Putamen (tissue), 1 donor: ENCODE data around the gene ZNF124.
"Not testable (repeated sequence)": the region's sequence is repeated elsewhere in the genome, so short reads cannot be mapped to it uniquely, and the experiment has no call there.

ENCODE experiments used
- DNase-seq: peaks from one replicate; pipeline ENCODE4 v3.0.0-alpha.2; 2016; ENCODE audit warnings: low spot score

ZNF124 gene

GRCh38 chr1:247172996-247173395 is 1.2 kb upstream of the ZNF124 start:
- DNase-seq = no peak

DNA sequence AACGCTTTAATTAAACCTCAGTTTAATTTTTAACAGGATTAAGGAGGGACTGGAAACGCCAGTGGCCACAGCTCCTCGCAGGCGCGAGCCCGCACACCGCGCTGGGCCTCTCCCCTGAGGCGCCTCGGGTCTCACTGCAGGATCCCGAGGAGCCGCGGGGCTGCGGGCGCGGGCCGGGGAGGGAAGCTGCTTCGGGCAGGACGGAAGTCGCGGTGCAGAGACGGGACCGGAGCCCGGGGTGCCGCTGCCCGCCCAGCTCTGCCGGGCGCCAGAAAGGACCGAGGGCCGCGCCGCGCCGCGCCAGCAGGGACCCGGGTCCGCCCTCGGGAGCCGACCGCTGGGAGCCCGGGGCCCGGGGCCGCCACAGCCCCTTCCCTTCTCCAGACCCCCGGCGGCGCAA is 377 bp downstream of the ZNF124 start:
- not testable (repeated sequence) for DNase-seq

GRCh38 chr1:247165674-247166073 is 6.1 kb downstream of the ZNF124 start:
- no peak for DNase-seq

GRCh38 chr1:247164694-247165093 is 7.1 kb downstream of the ZNF124 start:
- DNase-seq = no peak

DNA sequence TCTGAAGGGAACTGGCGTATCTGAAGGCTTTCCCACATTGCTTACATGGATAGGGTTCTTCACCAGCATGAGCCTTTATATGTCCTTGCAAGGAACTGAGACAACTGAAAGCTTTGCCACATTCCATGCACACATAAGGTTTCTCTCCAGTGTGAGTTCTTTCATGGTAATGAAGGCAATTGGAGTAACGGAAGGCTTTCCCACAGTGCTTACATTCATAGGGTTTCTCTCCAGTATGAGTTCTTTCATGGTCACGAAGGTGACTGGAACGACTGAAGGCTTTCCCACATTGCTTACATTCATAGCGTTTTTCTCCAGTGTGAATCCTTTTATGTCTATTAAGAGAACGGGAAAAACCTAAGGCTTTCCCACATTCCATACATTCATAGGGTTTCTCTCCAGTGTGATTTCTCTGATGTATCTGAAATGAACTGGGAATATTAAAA is 15.0 kb downstream of the ZNF124 start:
- no peak for DNase-seq

GRCh38 chr1:247147781-247148180 is 24.0 kb downstream of the ZNF124 start:
- no peak for DNase-seq

DNA sequence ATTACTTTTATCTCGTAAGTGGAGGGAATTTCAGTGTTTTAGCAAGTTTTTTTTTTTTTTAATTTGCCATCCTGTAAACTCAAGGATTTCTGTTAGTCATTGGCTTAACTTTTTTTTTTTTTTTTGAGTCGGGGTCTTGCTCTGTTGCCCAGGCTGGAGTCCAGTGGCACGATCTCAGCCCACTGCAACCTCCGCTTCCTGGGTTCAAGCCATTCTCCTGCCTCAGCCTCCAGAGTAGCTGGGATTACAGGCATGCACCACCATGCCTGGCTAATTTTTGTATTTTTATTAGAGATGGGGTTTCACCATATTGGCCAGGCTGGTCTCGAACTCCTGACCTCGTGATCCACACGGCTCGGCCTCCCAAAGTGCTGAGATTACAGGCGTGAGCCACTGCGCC is 24.7 kb downstream of the ZNF124 start:
- not testable (repeated sequence) for DNase-seq

GRCh38 chr1:247146671-247147070 is 25.1 kb downstream of the ZNF124 start:
- DNase-seq = no peak

DNA sequence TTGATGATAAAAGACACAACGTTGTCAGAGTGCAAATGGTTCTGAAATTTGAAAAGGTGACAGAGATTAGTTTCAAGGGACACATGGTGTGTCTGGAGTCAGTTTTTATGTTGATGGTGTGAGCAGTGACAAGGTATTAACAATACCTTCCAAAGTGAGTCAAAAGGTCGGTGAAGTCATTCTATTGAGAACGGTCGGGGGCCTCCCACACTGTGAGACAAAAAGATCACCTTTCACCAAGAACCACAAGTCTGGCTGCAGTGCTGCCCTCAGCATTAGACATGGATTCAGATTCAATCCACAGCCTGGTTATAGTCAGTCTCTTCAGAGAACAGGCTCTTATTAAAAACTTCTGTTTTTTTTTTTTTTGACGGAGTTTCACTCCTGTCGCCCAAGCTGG is 26.5 kb downstream of the ZNF124 start:
- no peak for DNase-seq

DNA sequence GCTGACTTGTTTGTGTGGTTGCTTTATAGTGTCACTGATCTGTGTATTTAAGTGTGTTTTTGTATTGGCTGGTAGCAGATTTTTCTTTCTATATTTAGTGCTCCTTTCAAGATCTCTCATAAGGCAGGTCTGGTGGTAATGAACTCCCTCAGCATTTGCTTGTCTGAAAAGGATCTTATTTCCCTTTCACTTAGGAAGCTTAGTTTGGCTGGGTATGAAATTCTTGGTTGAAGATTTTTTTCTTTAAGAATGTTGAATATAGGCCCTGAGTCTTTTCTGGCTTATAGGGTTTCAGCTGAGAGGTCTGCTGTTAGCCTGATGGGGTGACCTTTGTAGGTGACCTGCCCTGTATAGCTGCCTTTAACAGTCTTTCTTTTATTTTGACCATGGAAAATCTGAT is 32.3 kb downstream of the ZNF124 start:
- not testable (repeated sequence) for DNase-seq

DNA sequence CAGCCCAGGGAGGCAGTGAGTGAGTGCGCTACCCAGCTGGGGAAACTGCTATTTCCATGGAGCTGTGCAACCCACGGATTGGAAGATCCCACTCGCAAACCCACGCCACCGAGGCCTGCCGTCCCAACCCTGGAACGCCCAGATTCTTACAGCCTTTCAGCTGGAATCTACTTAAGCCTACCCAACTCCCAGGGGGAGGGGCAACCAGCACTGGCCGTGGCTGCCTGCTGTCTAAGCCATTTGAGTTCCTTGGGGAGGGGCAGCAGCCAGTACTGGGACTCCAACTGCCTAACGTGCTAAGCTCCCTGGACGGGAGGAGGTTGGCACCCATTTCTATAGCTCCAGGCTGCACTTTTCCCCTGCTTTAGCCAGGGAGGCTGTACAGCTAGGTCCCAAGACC is 40.6 kb downstream of the ZNF124 start:
- DNase-seq = no peak

DNA sequence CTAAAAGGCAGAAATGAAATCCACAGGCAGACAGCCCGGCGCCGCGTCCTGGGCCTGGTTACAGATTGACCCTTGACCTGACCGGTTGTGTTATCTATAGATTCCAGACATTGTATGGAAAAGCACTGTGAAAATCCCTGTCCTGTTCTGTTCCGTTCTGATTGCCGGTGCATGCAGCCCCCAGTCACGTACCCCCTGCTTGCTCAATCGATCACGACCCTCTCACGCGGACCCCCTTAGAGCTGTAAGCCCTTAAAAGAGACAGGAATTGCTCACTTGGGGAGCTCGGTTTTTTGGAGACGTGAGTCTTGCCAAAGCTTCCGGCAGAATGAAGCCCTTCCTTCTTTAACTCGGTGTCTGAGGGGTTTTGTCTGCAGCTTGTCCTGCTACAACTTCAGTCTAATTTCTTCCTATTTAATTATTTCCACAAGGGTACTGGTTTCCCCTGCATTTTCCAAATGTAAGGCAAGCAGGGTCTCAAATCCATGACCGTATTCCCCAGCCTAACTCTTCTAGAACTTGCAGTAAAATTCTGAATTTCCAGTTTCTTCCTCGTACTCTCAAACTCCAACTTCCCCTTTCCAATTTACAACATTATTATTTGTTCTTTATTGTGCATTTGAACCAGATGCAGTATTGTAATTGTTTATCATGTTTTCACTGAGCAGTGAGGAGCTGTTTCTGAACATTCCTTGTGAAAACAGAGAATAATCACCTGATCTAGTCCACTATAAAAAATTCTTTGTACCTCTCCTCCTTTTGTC is 44.1 kb downstream of the ZNF124 start:
- not testable (repeated sequence) for DNase-seq

DNA sequence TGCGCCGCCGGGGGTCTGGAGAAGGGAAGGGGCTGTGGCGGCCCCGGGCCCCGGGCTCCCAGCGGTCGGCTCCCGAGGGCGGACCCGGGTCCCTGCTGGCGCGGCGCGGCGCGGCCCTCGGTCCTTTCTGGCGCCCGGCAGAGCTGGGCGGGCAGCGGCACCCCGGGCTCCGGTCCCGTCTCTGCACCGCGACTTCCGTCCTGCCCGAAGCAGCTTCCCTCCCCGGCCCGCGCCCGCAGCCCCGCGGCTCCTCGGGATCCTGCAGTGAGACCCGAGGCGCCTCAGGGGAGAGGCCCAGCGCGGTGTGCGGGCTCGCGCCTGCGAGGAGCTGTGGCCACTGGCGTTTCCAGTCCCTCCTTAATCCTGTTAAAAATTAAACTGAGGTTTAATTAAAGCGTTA is 45.2 kb downstream of the ZNF124 start:
- DNase-seq = not testable (repeated sequence)

DNA sequence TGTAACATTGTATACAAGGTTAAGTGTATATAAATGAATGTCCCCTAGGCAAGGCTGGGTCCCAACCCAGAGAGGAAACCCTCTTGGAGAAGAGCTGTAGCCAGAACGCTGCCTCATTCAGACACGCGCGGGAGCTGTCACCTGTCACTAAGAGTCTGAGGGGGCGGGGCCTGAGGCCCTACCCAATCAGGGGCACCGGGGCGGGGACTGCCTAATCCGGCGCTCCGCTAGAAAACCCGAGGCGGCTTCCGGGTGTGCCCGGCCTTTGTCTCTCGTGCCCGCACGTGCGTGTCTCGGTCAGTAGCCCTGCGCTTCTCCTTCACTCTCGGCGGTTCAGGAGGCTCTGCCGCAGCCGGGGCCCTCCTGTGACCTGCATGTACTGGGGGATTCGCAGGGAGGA is 45.7 kb downstream of the ZNF124 start:
- not testable (repeated sequence) for DNase-seq

DNA sequence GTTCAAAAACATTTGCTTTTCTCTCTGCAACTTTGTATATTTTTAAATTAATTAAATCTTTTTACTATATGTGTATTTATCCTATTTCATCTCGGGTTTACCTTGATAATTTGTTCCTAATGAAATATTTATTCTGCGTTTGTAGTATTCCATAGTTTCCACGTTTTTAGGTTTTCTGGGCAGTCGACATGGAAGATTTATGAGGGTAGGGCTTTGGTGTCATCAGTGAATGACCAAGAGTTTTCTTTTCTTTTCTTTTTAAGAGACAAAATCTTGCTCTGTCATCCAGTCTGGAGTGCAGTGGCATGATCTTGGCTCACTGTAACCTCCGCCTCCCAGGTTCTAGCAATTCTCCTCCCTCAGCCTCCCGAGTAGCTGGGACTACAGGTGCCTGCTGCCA is 50.4 kb downstream of the ZNF124 start:
- DNase-seq = no peak

GRCh38 chr1:247120408-247120668 is 51.5 kb downstream of the ZNF124 start:
- DNase-seq = not testable (repeated sequence)

GRCh38 chr1:247119600-247120407 is 52.0 kb downstream of the ZNF124 start:
- DNase-seq = no peak

- no peak for DNase-seq
Observed at GRCh38 chr1:247118946-247119446, 52.8 kb downstream of the ZNF124 start.

GRCh38 chr1:247115545-247115944 is 56.3 kb downstream of the ZNF124 start:
- DNase-seq = no peak

- DNase-seq = no peak
Observed at GRCh38 chr1:247115141-247115510, 56.7 kb downstream of the ZNF124 start.

- DNase-seq = no peak
Observed at GRCh38 chr1:247114351-247115140, 57.3 kb downstream of the ZNF124 start.

DNA sequence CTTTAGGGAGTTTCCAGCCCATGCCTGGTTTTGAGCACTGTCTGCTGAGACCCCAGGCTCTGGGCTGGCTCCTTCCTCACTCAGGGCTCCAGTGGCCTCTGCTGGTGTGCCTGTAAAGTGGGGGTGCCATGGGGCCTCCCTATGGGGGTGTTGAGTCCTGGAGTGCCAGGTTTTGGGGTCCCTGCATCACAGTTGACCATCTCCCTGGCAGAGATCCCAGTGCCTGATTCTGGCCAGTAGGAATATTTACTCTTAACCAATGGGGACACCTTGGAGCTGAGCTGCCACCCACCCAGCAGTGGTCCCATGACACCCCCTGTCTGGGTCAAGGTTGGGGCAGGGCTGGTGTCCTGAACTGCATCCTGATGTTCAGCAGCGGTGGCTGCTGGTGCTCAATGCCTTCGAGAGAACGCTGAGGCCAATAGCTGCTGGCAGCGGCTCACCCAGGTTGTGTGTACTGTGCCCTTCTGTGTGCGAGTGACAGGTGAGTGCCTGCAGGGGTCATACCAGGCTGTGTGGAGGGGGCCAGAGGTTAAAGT is 58.0 kb downstream of the ZNF124 start:
- no peak for DNase-seq
